Brain microvascular endothelial cell (primary cell): Measurements from ENCODE around the gene DNAJB8.

Experiments used
- DNase-seq: peaks from one replicate; pipeline ENCODE4 v3.0.0-alpha.2; 2020
- H3K27ac ChIP-seq: fragments of 250-450 bp; sonication (Bioruptor Pico); 2 replicates; pipeline ENCODE4 v1.5.1; 2020; ENCODE audit warnings: mild to moderate bottlenecking, moderate library complexity
- H3K27me3 ChIP-seq: fragments of 250-450 bp; sonication (Bioruptor Pico); replicated peaks from 2 replicates; pipeline ENCODE4 v1.5.1; 2020; ENCODE audit warnings: mild to moderate bottlenecking
- H3K36me3 ChIP-seq: fragments of 250-450 bp; sonication (Bioruptor Pico); replicated peaks from 2 replicates; pipeline ENCODE4 v1.5.1; 2020; ENCODE audit warnings: mild to moderate bottlenecking
- H3K4me3 ChIP-seq: 2 replicates; pipeline ENCODE4 v1.5.1; 2011; ENCODE audit warnings: low read depth, mild to moderate bottlenecking, control low read depth, low read length, moderate library complexity
- CTCF ChIP-seq: IDR thresholded peaks from 2 replicates; pipeline ENCODE4 v1.5.1; 2011; ENCODE audit warnings: low read depth, mild to moderate bottlenecking, moderate library complexity, low read length, control low read depth, inconsistent platforms; ENCODE audit errors: missing control alignments
- in situ Hi-C: cut with HindIII; loops from 2 replicates; pipeline ENCODE4 v1.10.0; 2017; ENCODE audit warnings: low sequenced_read_pairs, low pct_ligation_motif_present

DNAJB8 gene

GRCh38 chr3:128424508-128425069 lies 42.1 kb downstream of the DNAJB8 start:
- DNase-seq, result no peak
- Histone ChIP-seq H3K36me3 (no peaks in the 10 kb centered on the region), H3K4me3 (no peak overlapping the region), H3K27me3 (peaks cover 16% of the 10 kb centered on the region), H3K27ac (no peak overlapping the region)
- TF ChIP-seq CTCF, result no peak
- in situ Hi-C loops, result no loop called here

DNA sequence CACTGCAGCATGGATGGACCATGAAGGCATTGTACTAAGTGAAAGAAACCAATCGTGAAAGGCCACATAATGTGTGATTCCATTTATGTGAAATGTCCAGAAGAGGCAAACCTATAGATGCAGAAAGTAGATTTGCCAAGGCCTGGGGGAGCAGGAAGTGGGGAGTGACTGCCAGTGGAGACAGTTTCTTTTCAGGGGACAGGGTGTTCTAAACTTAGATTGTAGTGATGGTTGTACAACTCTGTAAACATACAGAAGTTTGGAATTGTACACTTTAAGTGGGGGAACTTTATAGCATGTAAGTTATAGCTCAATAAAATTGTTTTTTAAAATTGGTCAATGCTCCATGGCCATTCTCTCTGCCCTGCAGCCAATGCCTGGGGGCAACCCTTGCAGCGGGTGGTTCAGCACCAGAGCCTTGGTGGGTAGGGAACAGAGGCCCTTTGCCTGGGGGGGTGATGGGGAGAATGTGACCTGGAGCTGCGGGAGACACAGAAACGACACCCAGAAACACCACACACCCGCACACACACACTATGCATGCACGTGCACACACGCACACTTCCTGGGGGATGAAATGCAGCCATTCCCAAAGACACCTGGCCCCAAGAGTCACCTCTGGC lies 43.1 kb downstream of the DNAJB8 start:
- H3K4me3 ChIP-seq, result no peak overlapping the region
- in situ Hi-C loops, result no loop called here
- peaks cover 13% of the 10 kb centered on the region for H3K27me3 ChIP-seq
- H3K36me3 ChIP-seq, result no peaks in the 10 kb centered on the region
- H3K27ac ChIP-seq, result no peak overlapping the region
- no peak for TF ChIP-seq CTCF
- no peak for DNase-seq

DNA sequence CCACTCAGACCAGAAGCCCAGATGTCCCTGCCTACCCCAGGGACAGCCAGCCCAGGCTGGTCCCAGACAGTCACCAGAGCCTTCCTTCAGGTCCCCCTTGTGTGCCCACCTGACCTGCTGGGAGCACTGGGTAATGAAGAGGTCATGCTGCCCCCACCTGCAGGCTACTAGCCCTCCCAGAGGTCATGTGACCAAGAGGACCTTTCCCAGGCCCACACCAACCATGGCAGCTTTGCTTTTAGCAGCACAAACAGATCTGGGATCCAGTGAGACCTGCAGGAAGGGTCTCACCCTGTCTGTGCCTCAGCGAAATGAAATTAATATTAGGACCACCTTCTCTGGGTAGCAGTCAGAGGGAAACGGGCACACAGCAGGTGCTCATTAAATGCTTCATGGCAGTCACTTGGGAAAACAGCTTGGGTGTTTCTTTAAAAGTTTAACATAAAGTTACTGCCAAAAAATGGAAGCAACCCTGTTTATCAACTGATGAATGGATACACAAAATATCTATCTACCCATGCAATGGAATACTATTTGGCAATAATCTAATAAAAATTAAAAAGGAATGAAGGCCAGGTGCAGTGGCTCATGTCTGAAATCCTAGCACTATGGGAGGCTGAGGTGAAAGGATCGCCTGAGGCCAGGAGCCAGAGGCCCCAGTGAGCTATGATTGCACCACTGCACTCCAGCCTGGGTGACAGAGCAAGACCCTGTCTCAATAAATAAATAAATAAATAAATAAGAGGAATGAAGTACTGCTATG lies 43.7 kb downstream of the DNAJB8 start:
- no peak overlapping the region for H3K27ac ChIP-seq
- no peak for DNase-seq
- peaks cover 13% of the 10 kb centered on the region for H3K27me3 ChIP-seq
- no peaks in the 10 kb centered on the region for H3K36me3 ChIP-seq
- no peak for TF ChIP-seq CTCF
- in situ Hi-C loops, result no loop called here
- no peak overlapping the region for H3K4me3 ChIP-seq

DNA sequence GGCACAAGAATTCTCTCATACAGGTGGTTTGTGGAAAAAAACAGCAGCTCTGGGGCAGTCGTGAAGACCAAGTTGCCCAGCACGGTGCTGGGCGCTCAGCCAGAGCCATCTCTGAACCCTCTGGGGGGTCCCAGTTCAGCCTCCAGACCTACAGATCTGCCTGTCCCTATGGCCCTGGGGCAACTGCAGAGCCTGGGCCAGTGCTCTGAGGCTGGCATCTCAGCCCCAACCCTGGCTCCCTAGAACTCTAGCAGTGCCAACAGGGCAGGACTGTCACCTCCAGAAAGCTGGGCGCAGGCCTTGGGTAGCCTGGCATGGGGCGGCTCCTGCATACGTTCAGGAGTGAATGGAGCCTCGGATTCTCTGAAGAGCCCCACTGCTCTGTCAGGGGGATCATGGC lies 44.7 kb downstream of the DNAJB8 start:
- Histone ChIP-seq H3K4me3 (no peak overlapping the region), H3K27ac (no peak overlapping the region), H3K27me3 (peaks cover 13% of the 10 kb centered on the region), H3K36me3 (no peaks in the 10 kb centered on the region)
- DNase-seq, result no peak
- in situ Hi-C loops, result no loop called here
- TF ChIP-seq CTCF, result no peak

DNA sequence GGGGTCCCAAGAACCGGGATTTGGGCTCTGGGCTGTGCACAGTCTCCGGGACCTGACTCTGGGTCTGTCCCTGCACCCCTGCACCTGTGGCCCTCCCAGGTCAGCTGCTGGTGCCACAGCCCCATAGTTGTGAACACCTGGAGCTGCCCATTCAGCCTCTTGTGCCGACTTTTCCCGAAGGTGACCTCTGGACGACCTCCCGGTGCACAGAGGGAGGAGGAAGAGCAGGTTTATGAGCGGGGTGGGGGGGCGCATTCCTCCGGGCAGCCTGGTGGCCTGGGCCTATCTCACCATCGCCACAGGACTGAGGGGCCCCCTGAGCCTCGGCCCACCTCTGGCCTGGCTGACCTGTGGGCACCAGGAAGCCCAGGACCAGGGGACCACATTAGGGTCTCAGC lies 45.3 kb downstream of the DNAJB8 start:
- DNase-seq, result no peak
- H3K27me3 ChIP-seq, result peaks cover 13% of the 10 kb centered on the region
- H3K36me3 ChIP-seq, result no peaks in the 10 kb centered on the region
- no peak for TF ChIP-seq CTCF
- in situ Hi-C loops, result no loop called here
- H3K27ac ChIP-seq, result no peak overlapping the region
- no peak overlapping the region for H3K4me3 ChIP-seq
